Urinary bladder (tissue), 4 donors: Measurements from ENCODE around the gene ADARB2. TPM values are rescaled to one million over a fixed set of nuclear protein-coding genes. Genes with fewer than 3 reads are reported as not detected.
"Not testable (repeated sequence)": the region's sequence is repeated elsewhere in the genome, so short reads cannot be mapped to it uniquely, and the experiment has no call there.

ENCODE experiments used
- DNase-seq: peaks from one replicate; pipeline ENCODE4 v3.0.0-alpha.2; 2015; ENCODE audit errors: extremely low spot score
- H3K27ac ChIP-seq: one replicate; pipeline ENCODE4 v1.5.1; 2013; ENCODE audit warnings: low read depth, mild to moderate bottlenecking, moderate library complexity
- H3K36me3 ChIP-seq: one replicate; pipeline ENCODE4 v1.6.1; 2013; ENCODE audit warnings: mild to moderate bottlenecking, moderate library complexity; ENCODE audit not compliant: insufficient read depth
- H3K4me1 ChIP-seq: one replicate; pipeline ENCODE4 v1.6.1; 2013; ENCODE audit warnings: mild to moderate bottlenecking, moderate library complexity; ENCODE audit not compliant: insufficient read depth
- H3K4me3 ChIP-seq: one replicate; pipeline ENCODE4 v1.5.1; 2013; ENCODE audit warnings: low read depth, low read length
- WGBS: extraction: QIAGEN DNeasy Blood & Tissue Kit; methylation state at CpG from one replicate; pipeline ENCODE4 v1.1.7; 2013; 5-methylcytosine and 5-hydroxymethylcytosine counted together
- polyA plus RNA-seq: library from polyadenylated mRNA; stranded (reverse); fragments of 200-250 nt; gene quantifications from one replicate; pipeline ENCODE4 v1.2.3, GENCODE V29; 2013
- total RNA-seq: library from RNA; depleted of rRNA; stranded (reverse); fragments of >200 nt; gene quantifications from one replicate; pipeline ENCODE4 v1.2.3, GENCODE V29; 2014
- donor health status: healthy with polysubstance abuse.
- donor health status: healthy.

The ADARB2 gene
- total RNA-seq (0.26 TPM), polyA plus RNA-seq (1.0 TPM)

DNA sequence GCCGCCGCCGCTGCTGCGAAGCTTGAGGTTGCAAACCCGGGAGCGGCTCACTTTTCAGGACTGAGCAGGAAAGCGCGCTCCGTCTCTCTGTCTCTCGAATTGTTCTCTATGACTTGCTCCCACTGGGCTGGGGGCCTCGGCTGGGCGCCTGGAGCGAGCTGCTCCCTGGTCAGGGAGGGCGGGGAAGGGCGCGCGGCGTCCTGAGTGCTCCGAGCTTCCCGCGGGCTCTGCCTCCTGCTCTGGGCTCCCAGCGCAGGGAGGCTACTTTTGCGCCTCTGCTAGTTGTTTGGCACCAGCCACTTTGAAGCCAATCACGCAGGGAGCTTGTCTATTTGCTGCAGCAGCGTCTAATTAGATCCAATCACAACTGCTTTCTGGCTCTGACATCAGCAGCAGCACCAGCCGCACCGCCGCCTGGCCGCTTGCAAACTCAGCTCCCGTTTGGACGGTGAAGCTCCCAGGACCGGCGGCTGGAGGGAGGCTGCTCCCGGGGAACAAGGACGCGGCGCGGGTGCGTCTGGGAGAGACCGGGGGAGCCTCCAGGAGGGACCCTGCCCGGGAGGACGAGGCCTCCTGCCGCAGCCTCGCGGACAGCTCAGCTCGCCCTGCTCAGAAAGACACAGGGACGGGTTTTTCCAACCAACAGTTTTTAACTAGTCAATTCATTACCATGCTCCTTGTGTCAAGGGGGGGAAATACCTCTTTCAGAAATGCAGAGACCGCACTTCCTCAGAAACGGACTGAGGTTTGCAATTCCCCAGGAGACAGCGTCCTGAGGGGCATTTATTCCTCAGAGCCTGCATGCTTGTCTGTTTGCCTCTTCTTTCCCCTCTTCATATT, at the start of gene ADARB2:
ADARB2 (minus strand) TSS at position 304 of the 840 bp plus-strand sequence.
- Histone ChIP-seq H3K27ac (no peak within 1 kb of the TSS), H3K4me1 (peaks cover 2% of the 10 kb centered on the region), H3K4me3 (peak within 1 kb of the TSS; percentile 22), H3K36me3 (no peaks in the 10 kb centered on the region)
- 1% methylated on average over 50 of the region's 50 CpGs for WGBS
- DNase-seq, result peak; percentile 48

DNA sequence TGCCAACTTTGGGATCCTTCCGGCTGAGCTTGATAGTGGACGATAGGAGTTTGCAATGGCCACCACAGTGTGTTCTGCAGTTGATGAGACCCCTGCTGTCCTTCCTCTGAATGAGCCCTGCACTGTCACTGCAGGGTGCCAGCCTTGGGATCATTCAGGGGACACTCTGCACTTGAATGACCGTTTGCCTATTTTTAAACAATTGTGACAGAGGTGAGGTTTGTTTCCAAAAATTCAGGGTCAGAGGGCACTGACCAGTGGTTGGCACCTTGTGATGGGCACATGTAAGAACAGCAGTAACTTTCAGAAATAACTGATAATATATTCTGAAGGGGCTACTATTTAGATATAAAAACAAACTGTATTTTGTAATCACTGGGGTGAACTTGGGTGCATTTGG, 48.5 kb upstream of the ADARB2 start:
- H3K36me3 ChIP-seq, result no peaks in the 10 kb centered on the region
- WGBS, result 58% methylated on average over 3 of the region's 3 CpGs
- H3K4me1 ChIP-seq, result no peaks in the 10 kb centered on the region
- H3K4me3 ChIP-seq, result no peak overlapping the region
- no peak for DNase-seq
- no peak overlapping the region for H3K27ac ChIP-seq

DNA sequence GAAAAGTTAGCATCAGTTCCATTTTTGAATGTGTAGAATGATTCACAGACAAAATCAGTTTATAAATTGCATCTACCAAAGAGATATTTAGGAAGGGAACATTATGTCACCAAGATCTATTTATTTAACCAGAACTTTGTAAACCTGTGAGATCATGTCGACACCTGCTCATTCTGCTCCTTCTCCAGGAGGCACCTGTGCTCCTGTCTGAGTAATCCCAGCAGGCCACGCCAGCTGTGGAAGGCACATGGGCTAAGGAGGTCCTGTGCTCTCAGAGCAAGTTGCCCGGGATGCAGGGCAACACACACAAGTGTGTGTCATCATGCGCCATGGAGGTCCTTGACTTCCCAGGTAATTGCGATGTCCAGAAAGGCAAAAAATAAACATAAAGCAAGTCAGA, 45.5 kb upstream of the ADARB2 start:
- no peaks in the 10 kb centered on the region for H3K4me1 ChIP-seq
- no peaks in the 10 kb centered on the region for H3K36me3 ChIP-seq
- no peak for DNase-seq
- no peak overlapping the region for H3K27ac ChIP-seq
- no peak overlapping the region for H3K4me3 ChIP-seq
- WGBS, result 91% methylated on average over 5 of the region's 5 CpGs

DNA sequence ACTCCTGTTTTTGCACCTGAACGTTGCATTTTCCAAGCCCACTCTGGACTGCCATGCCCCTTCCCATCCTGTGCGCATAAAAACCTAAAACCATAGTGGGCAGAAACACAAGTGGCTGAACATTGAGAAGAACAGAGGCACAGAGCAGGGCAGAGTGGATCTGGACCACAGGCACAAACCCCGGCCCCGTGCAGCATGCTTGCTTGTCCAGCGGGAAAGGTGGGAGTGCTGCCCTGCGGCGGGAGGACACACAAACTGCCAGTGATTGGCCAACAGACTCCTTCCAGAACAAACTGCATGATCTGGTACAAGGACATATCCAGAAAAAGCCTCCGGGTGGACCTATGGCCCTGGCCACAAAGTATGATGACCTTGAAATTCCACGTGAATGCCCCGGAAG, 42.5 kb upstream of the ADARB2 start:
- Histone ChIP-seq H3K36me3 (no peaks in the 10 kb centered on the region), H3K27ac (no peak overlapping the region), H3K4me3 (no peak overlapping the region), H3K4me1 (no peaks in the 10 kb centered on the region)
- no peak for DNase-seq
- 88% methylated on average over 10 of the region's 10 CpGs for WGBS

DNA sequence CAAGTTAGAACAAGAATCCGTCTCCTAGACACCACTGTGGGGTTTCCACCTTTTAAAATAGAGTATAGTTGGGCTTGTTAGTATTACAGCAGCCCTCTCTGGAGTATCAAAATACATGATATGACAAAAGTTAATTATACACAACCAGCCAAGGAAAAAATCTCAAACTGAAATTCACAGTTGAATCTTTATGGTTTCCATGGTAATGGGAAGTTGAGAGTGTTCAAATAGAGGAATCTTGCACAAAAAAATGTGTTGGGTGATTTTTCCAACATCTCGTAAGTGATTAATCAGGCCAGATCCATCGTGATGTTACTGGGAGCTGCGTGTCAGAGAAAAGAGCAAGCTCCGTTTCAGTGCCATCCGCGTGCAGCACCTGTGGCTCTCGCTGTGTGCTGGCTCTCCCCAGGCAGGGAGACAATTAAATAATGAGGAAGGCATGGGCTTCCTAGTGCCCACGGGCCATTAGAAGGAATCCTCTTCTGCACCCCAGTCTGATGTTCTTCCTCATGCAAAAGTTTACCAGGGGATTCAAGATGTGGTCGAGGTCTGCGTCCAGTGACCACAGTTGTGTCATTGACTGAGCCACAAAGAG, 41.1 kb upstream of the ADARB2 start:
- WGBS, result 81% methylated on average over 11 of the region's 11 CpGs
- H3K4me3 ChIP-seq, result no peak overlapping the region
- H3K36me3 ChIP-seq, result no peaks in the 10 kb centered on the region
- H3K4me1 ChIP-seq, result no peaks in the 10 kb centered on the region
- DNase-seq, result no peak
- no peak overlapping the region for H3K27ac ChIP-seq

DNA sequence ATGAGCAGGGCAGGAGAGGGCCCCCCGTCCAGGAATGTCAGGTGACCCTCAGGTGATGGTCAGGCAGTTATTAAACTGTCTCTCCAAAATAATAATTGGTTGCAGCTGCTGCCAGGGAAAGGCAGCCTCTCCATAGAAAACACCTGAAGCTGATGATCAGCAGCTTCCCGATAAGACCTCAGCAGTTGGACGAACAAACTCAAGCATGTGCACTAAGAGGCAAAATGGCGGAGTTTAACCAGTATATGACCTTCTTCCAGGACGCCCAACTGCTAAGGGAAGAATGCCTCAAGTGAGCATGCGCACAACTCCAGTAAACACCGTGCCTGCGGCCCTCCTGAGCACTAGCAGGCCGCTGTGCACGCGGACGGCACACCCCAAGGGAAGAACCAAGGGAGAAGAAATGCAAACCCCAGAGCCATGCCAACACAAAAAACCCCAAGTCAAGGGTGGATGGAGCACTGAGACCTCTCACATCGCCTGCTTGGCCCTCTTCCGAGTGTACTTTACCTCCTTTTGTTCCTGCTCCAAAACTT, 38.9 kb upstream of the ADARB2 start:
- Histone ChIP-seq H3K27ac (no peak overlapping the region), H3K36me3 (no peaks in the 10 kb centered on the region), H3K4me1 (no peaks in the 10 kb centered on the region), H3K4me3 (no peak overlapping the region)
- 89% methylated on average over 14 of the region's 14 CpGs for WGBS
- no peak for DNase-seq

DNA sequence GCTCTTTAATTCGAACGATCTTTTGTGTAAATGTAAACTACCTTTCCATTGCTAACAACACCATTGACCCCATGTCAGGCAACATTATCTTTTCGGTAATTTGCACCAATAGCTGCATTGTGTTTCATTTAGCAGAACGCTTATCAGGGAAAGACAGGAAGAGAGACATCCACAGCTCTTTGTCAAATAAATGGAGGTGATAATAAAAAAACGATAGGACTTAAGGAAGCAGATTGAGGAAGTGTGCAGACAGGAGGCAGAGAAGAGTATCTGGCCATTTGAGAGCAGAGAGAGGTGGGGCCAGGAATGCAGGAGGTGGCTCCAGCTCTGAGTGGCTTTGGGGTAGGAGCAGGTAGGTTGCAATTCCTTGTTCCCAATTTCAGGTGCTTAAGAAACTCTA, 37.5 kb upstream of the ADARB2 start:
- H3K4me3 ChIP-seq, result no peak overlapping the region
- H3K36me3 ChIP-seq, result no peaks in the 10 kb centered on the region
- H3K4me1 ChIP-seq, result no peaks in the 10 kb centered on the region
- DNase-seq, result no peak
- WGBS, result 27% methylated on average over 5 of the region's 5 CpGs
- no peak overlapping the region for H3K27ac ChIP-seq

DNA sequence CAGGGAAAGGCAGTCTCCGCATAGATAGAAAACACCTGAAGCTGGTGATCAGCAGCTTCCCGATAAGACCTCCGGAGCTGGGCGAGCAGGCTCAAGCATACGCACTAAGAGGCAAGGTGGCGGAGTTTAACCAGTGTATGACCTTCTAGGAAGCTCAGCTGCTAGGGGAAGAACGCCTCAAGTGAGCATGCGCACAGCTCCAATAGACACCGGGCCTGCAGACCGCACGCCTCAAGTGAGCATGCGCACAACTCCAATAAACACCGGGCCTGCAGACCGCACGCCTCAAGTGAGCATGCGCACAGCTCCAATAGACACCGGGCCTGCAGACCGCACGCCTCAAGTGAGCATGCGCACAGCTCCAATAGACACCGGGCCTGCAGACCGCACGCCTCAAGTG, 35.9 kb upstream of the ADARB2 start:
- not testable (repeated sequence) for H3K27ac ChIP-seq, DNase-seq, H3K4me1 ChIP-seq, H3K4me3 ChIP-seq, H3K36me3 ChIP-seq
- WGBS, result 83% methylated on average over 23 of the region's 23 CpGs

DNA sequence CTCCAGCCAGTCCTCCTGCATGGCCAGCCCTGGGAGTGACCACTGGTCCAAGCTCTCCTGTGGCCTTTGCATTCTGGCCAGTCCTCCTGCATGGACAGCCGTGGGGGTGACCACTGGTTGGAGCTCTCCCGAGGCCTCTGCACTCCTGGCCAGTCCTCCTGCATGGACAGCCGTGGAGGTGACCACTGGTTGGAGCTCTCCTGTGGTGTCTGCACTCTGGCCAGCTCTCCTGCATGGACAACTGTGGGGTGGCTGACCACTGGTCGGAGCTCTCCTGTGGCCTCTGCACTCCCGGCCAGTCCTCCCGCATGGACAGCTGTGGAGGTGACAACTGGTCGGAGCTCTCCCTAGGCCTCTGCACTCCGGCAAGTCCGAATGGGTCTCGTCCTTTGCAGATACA, 28.7 kb upstream of the ADARB2 start:
- H3K36me3 ChIP-seq, result no peaks in the 10 kb centered on the region
- no peaks in the 10 kb centered on the region for H3K4me1 ChIP-seq
- no peak overlapping the region for H3K27ac ChIP-seq
- 84% methylated on average over 10 of the region's 10 CpGs for WGBS
- no peak overlapping the region for H3K4me3 ChIP-seq
- DNase-seq, result no peak

DNA sequence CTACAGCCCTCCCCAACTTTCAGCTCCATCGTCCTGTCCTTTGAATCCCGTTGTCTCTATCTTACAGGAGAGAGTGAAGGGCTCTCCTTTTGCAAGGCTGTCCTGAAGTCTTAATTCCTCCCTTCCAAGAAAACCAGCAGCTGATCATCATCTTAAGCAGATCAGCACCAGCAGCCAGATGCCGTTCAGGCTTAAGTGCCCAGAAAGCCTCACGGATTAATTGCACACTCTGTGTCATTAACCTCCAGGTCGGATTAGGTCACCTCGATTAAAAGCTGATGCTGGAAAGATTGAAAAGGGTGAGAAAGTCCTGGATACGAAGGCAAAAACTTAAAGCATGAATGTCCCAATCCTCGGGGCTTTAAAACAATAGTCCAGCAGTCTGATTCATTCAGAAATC, 24.8 kb upstream of the ADARB2 start:
- DNase-seq, result no peak
- Histone ChIP-seq H3K36me3 (no peaks in the 10 kb centered on the region), H3K27ac (no peak overlapping the region), H3K4me3 (no peak overlapping the region), H3K4me1 (no peaks in the 10 kb centered on the region)
- WGBS, result 21% methylated on average over 8 of the region's 8 CpGs

DNA sequence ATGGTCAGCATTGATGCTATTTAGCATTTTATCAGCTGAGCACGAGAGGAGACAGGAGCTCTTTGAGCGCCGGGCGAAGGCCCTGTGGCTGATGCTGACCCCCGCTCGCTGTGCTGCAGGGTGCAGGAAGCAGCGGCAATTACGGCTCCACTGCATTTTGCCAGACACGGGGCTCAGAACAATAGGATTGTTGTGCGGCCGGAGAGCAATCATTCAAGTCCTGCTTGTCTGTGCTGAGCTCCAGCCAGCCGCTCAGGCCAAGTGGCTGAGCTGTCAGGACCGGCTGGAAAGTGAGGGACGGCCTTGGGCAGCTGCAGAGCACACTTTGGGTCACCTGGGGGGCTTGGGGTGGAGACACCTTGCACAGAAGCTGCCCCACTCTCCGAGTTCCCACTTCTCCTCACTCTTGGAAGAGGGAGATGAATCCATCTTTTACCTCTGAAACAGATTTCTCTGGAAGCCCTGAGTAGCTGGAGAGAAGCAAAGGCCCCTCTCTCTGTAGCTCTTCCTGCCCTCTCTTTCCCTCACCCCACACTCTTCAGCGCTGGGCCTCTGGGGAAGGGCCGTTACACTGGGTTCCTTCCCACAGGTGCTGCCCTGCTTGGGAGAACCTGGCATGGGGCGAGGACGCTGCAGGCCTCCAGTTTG, 17.3 kb upstream of the ADARB2 start:
- Histone ChIP-seq H3K27ac (no peak overlapping the region), H3K4me3 (no peak overlapping the region), H3K36me3 (no peaks in the 10 kb centered on the region), H3K4me1 (no peaks in the 10 kb centered on the region)
- WGBS, result 59% methylated on average over 19 of the region's 19 CpGs
- no peak for DNase-seq

DNA sequence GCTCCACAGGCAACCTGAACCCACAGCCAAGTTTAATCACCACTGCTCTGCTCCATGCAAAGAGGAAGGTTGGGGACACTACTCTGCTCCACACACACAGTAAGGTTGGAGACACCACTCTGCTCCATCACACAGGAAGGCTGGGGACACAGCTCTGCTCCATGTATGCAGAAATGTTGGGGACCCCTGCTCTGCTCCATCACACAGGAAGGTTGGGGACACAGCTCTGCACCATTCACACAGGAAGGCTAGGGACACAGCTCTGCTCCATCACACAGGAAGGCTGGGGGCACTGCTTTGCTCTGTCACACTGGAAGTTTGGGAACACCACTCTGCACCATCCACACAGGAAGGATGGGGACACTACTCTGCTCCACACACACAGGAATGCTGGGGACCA, 14.8 kb upstream of the ADARB2 start:
- no peaks in the 10 kb centered on the region for H3K4me1 ChIP-seq
- no peak for DNase-seq
- H3K36me3 ChIP-seq, result no peaks in the 10 kb centered on the region
- H3K27ac ChIP-seq, result no peak overlapping the region
- H3K4me3 ChIP-seq, result no peak overlapping the region

DNA sequence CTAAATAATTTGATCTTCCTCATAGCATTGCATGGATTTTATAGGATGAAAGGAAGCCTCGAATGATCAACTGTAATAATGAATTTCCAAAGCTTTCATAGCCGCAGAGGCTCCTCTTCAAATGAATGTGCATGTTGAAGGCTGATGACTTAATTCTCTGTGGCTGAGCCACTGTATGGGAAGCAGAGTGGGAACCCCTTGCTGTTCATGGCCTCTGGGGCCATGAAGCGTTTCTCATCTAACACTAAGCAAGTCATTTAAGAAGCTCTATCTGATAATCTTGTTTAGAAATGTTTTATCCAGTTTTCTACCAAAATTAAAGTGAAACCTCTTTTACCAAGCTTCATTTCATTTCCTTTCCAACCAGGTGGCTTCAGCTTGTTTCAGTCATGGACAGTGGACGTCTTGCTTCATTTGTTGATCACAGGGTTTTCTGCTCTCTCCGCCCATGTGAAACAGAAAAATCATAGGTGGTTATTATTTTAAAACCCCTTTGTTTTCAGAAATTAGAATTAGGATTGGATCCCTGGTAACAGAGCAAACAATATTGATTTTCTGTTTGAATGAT, 10.3 kb upstream of the ADARB2 start:
- DNase-seq, result no peak
- no peak overlapping the region for H3K4me3 ChIP-seq
- WGBS, result 82% methylated on average over 5 of the region's 5 CpGs
- no peaks in the 10 kb centered on the region for H3K36me3 ChIP-seq
- no peak overlapping the region for H3K27ac ChIP-seq
- no peaks in the 10 kb centered on the region for H3K4me1 ChIP-seq

DNA sequence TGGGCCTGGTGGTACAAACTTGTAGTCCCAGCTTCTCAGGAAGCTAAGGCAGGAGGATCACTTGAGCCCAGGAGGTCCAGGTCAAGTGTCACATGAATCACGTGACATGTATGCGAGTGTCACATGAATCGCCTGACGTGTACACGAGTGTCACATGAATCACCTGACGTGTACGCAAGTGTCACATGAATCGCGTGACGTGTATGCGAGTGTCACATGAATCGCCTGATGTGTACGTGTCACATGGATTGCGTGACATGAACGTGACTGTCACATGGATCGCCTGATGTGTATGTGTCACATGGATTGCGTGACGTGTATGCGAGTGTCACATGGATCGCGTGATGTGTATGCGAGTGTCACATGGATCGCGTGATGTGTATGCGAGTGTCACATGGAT, 9.5 kb upstream of the ADARB2 start:
- no peaks in the 10 kb centered on the region for H3K4me1 ChIP-seq
- WGBS, result 95% methylated on average over 25 of the region's 25 CpGs
- H3K36me3 ChIP-seq, result no peaks in the 10 kb centered on the region
- H3K27ac ChIP-seq, result no peak overlapping the region
- no peak for DNase-seq
- H3K4me3 ChIP-seq, result no peak overlapping the region
